HUES48 (cell line): ENCODE results near the gene DOCK9.
"Not testable (repeated sequence)": the region's sequence is repeated elsewhere in the genome, so short reads cannot be mapped to it uniquely, and the experiment has no call there.

Experiments
- H3K27ac ChIP-seq: one replicate; pipeline ENCODE4 v1.7.0; 2013; ENCODE audit warnings: low read depth, low read length, inconsistent platforms
- H3K27me3 ChIP-seq: 2 replicates; pipeline ENCODE4 v1.6.1; 2013; ENCODE audit warnings: mild to moderate bottlenecking, low read length; ENCODE audit not compliant: control insufficient read depth, insufficient read depth
- H3K36me3 ChIP-seq: 2 replicates; pipeline ENCODE4 v1.6.1; 2013; ENCODE audit warnings: low read length; ENCODE audit not compliant: control insufficient read depth, insufficient read depth
- H3K4me1 ChIP-seq: 2 replicates; pipeline ENCODE4 v1.6.1; 2013; ENCODE audit warnings: mild to moderate bottlenecking, low read length; ENCODE audit not compliant: control insufficient read depth, insufficient read depth
- H3K4me3 ChIP-seq: 2 replicates; pipeline ENCODE4 v1.5.1; 2013; ENCODE audit warnings: mild to moderate bottlenecking, low read depth, low read length
- H3K9ac ChIP-seq: 2 replicates; pipeline ENCODE4 v1.6.1; 2013; ENCODE audit warnings: mild to moderate bottlenecking, low read depth, low read length, moderate library complexity
- H3K9me3 ChIP-seq: 2 replicates; pipeline ENCODE4 v1.6.1; 2013; ENCODE audit warnings: low read length; ENCODE audit not compliant: control insufficient read depth, insufficient read depth

The DOCK9 gene

GRCh38 chr13:98754468-98754867, 223.4 kb downstream of the DOCK9 start:
- H3K27me3 ChIP-seq = peaks cover 24% of the 10 kb centered on the region
- H3K4me3 ChIP-seq, H3K9ac ChIP-seq, H3K4me1 ChIP-seq, H3K36me3 ChIP-seq, H3K9me3 ChIP-seq, H3K27ac ChIP-seq: not testable (repeated sequence)

- Histone ChIP-seq H3K4me1 (peaks cover 7% of the 10 kb centered on the region), H3K4me3 (peak within 1 kb of the TSS; percentile 57), H3K36me3 (no peaks in the 10 kb centered on the region), H3K27me3 (peaks cover 24% of the 10 kb centered on the region), H3K27ac (no peak within 1 kb of the TSS), H3K9me3 (no peaks in the 10 kb centered on the region), H3K9ac (no peak within 1 kb of the TSS)
Measured at GRCh38 chr13:98752467-98753290, 225.2 kb downstream of the DOCK9 start, which contains the start of gene SLC15A1. Gene SLC15A1 (minus strand): TSS chr13:98752672. CDS start chr13:98752598, 74 bp downstream.

GRCh38 chr13:98751861-98752466, 225.9 kb downstream of the DOCK9 start:
- peaks cover 24% of the 10 kb centered on the region for H3K27me3 ChIP-seq
- H3K36me3 ChIP-seq = no peaks in the 10 kb centered on the region
- peaks cover 7% of the 10 kb centered on the region for H3K4me1 ChIP-seq
- H3K9ac ChIP-seq = no peak overlapping the region
- peak overlapping the region; percentile 57 for H3K4me3 ChIP-seq
- no peak overlapping the region for H3K27ac ChIP-seq
- no peaks in the 10 kb centered on the region for H3K9me3 ChIP-seq

GRCh38 chr13:98751367-98751782, 226.5 kb downstream of the DOCK9 start:
- Histone ChIP-seq H3K27me3 (peaks cover 24% of the 10 kb centered on the region), H3K36me3 (no peaks in the 10 kb centered on the region), H3K4me3 (peak overlapping the region; percentile 57), H3K9ac (no peak overlapping the region), H3K4me1 (peaks cover 7% of the 10 kb centered on the region), H3K9me3 (no peaks in the 10 kb centered on the region), H3K27ac (no peak overlapping the region)

GRCh38 chr13:98749501-98749900, 228.4 kb downstream of the DOCK9 start:
- Histone ChIP-seq H3K4me3 (no peak overlapping the region), H3K36me3 (no peaks in the 10 kb centered on the region), H3K27ac (no peak overlapping the region), H3K4me1 (peaks cover 7% of the 10 kb centered on the region), H3K9me3 (0 out of 2 replicates have a peak, but pooled peaks cover 2% of the 10 kb centered on the region), H3K9ac (no peak overlapping the region), H3K27me3 (peaks cover 24% of the 10 kb centered on the region)

GRCh38 chr13:98746968-98747367, 230.9 kb downstream of the DOCK9 start:
- Histone ChIP-seq H3K9ac (no peak overlapping the region), H3K4me3 (no peak overlapping the region), H3K4me1 (peaks cover 7% of the 10 kb centered on the region), H3K27ac (no peak overlapping the region), H3K27me3 (peaks cover 10% of the 10 kb centered on the region), H3K9me3 (0 out of 2 replicates have a peak, but pooled peaks cover 2% of the 10 kb centered on the region), H3K36me3 (no peaks in the 10 kb centered on the region)
